Neural crest cell (in vitro differentiated cells): ENCODE measurements around the gene QSOX2. TPM values are rescaled to one million over a fixed set of nuclear protein-coding genes. Genes with fewer than 3 reads are reported as not detected.

ENCODE experiments used
- DNase-seq: peaks from one replicate; pipeline ENCODE4 v3.0.0; 2021; ENCODE audit warnings: low read depth, mixed read lengths, low spot score
- H3K27ac Mint-ChIP-seq: one replicate; pipeline ENCODE4 v1.8.0; 2021; ENCODE audit warnings: mild to moderate bottlenecking, mixed read lengths; ENCODE audit not compliant: unreplicated experiment
- H3K27me3 Mint-ChIP-seq: 2 replicates; pipeline ENCODE4 v1.8.0; 2021; ENCODE audit warnings: low read depth, mild to moderate bottlenecking, mixed read lengths
- H3K36me3 Mint-ChIP-seq: 2 replicates; pipeline ENCODE4 v1.8.0; 2021; ENCODE audit warnings: low read depth, mild to moderate bottlenecking, mixed read lengths
- H3K4me1 Mint-ChIP-seq: 2 replicates; pipeline ENCODE4 v1.8.0; 2021; ENCODE audit warnings: mixed read lengths
- H3K4me3 Mint-ChIP-seq: one replicate; pipeline ENCODE4 v1.8.0; 2021; ENCODE audit warnings: mild to moderate bottlenecking, mixed read lengths
- H3K9me3 Mint-ChIP-seq: 2 replicates; pipeline ENCODE4 v1.8.0; 2021; ENCODE audit warnings: mixed read lengths
- total RNA-seq: library from RNA; stranded (reverse); gene quantifications from 2 replicates; pipeline ENCODE4 v1.2.1, GENCODE V29; 2021
- TF ChIP-seq, protein P1 (sequence below): fragments of 200-600 bp; sonication (generic); conservative IDR thresholded peaks from 2 replicates; pipeline ENCODE4 v1.5.0; 2021; ENCODE audit warnings: antibody characterized with exemption, mild to moderate bottlenecking

QSOX2 gene
- total RNA-seq, 1 donor from 2014 or later = 28.7 TPM

DNA sequence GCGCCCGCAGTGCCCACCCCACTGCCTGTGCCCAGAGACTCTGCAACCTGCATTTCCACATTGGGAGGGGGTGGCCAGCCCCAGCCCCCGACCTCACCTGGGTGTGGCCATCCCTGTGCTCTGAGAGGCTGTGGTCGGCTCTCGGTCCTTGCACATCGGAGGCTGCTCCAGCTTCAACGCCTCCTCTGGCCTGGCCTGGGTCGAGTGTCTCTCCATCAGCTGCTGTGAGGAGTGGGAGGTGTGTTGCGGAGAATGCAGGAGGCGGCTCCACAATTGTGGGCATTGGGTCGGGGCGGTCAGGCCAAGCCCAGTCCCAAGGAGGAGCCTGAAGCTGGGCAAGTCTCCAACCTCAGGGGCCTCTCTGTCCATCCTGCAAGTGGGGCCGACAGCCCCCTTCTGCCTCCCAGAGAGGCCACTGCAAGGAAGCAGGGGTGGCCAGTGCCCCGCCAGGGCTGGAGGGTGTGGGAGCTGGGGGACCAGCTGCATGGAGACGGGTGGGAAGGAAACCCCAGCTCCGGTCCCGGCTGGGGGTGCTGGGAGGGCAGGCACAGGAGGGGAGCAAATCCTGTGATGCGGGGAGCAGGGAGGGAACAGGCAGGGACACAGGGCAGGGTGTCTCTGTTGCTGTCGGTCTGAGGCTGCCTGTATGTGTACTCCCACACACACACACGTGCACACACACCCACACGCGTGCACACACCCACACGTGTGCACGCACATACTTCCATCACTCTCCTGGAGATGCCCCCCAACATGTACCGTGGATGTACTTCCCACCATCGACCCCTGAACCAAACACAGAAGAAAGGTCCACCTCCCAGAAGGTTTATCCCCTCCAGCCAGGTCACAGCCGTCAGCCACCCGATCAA lies 29.4 kb upstream of the QSOX2 start:
- Mint-ChIP-seq H3K4me1 (no peaks in the 10 kb centered on the region), H3K4me3 (no peak overlapping the region), H3K36me3 (no peaks in the 10 kb centered on the region), H3K27me3 (peaks cover 22% of the 10 kb centered on the region), H3K27ac (no peak overlapping the region), H3K9me3 (no peaks in the 10 kb centered on the region)
- no peak for DNase-seq
- TF ChIP-seq, protein P1, sequence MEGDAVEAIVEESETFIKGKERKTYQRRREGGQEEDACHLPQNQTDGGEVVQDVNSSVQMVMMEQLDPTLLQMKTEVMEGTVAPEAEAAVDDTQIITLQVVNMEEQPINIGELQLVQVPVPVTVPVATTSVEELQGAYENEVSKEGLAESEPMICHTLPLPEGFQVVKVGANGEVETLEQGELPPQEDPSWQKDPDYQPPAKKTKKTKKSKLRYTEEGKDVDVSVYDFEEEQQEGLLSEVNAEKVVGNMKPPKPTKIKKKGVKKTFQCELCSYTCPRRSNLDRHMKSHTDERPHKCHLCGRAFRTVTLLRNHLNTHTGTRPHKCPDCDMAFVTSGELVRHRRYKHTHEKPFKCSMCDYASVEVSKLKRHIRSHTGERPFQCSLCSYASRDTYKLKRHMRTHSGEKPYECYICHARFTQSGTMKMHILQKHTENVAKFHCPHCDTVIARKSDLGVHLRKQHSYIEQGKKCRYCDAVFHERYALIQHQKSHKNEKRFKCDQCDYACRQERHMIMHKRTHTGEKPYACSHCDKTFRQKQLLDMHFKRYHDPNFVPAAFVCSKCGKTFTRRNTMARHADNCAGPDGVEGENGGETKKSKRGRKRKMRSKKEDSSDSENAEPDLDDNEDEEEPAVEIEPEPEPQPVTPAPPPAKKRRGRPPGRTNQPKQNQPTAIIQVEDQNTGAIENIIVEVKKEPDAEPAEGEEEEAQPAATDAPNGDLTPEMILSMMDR = no peak

DNA sequence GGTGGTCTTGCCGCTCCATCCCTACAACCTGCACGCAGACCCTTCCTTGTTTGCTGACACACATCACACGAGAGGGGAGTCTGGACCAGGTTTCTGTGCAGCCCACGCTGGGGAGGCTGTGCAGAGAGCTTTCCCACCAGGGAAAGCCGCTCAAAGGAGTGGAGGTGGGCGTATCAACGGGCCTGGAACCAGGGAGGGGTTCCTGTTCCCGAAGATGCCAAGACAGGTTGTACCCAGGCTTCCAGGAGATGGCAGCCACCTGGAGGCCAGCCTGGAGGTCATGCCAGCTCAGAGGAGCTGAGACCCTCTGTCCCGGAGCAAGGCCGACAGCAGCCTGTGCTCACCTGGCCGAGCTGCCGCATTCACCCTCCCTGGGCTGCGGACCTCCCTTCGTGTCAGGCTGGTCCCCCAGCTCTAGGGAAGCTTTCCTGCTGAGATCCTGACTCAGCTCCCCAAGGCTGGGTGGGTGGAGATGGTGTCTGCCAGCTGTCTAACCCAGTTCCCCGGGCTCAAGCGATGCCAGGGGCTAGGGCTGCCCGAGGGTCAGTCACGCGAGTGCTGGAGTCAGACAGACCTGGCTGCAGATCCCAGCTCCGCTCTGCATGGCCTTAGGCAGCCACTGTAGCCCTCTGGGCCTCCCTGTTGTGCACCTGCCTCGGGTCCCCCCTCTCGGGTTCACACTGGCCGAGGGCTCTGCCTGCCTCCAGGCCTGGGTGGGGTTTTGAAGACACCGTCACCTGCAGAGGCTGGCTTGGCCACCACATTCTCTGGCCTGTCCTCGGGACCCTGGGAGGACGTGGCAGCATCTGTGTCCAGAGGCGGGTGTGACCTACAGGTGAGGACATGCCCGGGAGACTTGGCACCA lies 28.5 kb upstream of the QSOX2 start:
- TF ChIP-seq, protein P1 = no peak
- H3K4me1 Mint-ChIP-seq = no peaks in the 10 kb centered on the region
- peaks cover 26% of the 10 kb centered on the region for H3K27me3 Mint-ChIP-seq
- no peak for DNase-seq
- H3K9me3 Mint-ChIP-seq = no peaks in the 10 kb centered on the region
- no peak overlapping the region for H3K4me3 Mint-ChIP-seq
- H3K36me3 Mint-ChIP-seq = no peaks in the 10 kb centered on the region
- no peak overlapping the region for H3K27ac Mint-ChIP-seq

DNA sequence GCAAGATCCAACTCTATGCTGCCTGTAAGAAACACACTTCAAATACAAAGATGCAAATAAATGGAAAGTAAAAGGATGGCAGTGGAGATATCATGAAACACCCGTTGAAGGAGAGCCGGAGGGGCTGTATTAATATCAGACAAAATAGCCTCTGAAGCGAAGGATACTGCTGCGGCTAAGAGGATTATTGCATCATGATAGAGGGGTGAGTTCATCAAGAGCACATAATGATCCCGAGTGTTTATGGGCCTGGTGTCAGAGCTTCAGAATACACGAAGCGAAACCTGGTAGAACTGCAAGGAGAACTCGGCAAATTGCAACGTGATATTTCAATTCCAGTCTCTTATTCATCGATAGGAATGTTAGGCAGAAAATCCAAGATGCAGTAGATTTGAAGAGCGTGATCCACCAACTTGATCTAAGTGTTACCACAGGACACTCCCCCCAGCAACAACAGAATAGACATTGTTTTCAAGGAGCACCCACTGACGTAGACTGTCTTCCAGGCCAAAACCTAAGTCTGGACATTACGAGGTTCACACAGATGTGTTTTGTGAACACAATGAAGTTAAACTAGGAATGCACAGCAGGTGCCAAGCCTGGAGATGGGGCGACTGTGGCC lies 27.7 kb upstream of the QSOX2 start:
- no peak for DNase-seq
- Mint-ChIP-seq H3K27ac (no peak overlapping the region), H3K4me3 (no peak overlapping the region), H3K27me3 (peaks cover 27% of the 10 kb centered on the region), H3K9me3 (no peaks in the 10 kb centered on the region), H3K36me3 (no peaks in the 10 kb centered on the region), H3K4me1 (peaks cover 6% of the 10 kb centered on the region)
- TF ChIP-seq, protein P1 = no peak

DNA sequence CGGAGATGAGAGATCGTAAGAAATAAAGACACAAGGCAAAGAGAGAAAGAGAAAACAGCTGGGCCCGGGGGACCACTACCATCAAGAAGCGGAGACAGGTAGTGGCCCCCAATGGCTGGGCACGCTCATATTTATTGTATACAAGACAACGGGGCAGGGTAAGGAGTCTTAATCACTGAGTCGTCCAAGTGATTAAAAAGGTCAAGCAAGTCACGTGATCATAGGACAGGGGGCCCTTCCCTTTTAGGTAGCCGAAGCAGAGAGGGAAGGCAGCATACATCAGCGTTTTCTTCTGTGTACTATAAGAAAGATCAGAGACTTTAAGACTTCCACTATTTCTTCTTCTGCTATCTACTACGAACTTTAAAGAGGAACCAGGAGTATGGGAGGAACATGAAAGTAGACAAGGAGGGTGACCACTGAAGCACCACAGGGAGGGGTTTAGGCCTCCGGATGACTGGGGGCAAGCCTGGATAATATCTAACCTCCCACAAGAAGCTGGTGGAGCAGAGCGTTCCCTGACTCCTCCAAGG lies 24.6 kb upstream of the QSOX2 start:
- no peak for DNase-seq
- H3K36me3 Mint-ChIP-seq = no peaks in the 10 kb centered on the region
- H3K27me3 Mint-ChIP-seq = peaks cover 19% of the 10 kb centered on the region
- no peak overlapping the region for H3K27ac Mint-ChIP-seq
- peaks cover 16% of the 10 kb centered on the region for H3K4me1 Mint-ChIP-seq
- no peak overlapping the region for H3K4me3 Mint-ChIP-seq
- H3K9me3 Mint-ChIP-seq = no peaks in the 10 kb centered on the region
- TF ChIP-seq, protein P1 = no peak

DNA sequence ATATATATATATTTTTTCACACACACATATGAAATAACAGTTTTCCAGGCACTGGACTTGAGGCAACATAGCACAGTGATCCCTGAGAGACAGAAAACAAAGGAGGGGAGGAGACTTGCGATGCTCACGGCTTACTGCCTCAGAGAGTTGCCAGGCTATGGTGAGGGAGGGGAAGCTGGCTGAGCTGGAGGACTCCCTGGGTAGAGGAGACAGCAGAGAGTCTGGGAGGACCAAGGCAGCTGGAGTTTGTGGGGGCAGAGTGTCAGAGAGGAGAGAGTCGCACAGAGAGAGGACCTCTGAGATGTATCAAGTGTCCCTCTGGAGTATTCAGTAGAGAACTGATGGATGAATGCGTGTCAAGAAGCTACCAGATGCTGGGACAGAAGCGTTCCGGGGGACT lies 23.1 kb upstream of the QSOX2 start:
- H3K4me3 Mint-ChIP-seq = no peak overlapping the region
- peaks cover 19% of the 10 kb centered on the region for H3K27me3 Mint-ChIP-seq
- no peak for DNase-seq
- H3K9me3 Mint-ChIP-seq = no peaks in the 10 kb centered on the region
- no peak overlapping the region for H3K27ac Mint-ChIP-seq
- TF ChIP-seq, protein P1 = no peak
- no peaks in the 10 kb centered on the region for H3K36me3 Mint-ChIP-seq
- H3K4me1 Mint-ChIP-seq = peaks cover 16% of the 10 kb centered on the region
